ENCODE measurements around the gene OPCML.

DNA sequence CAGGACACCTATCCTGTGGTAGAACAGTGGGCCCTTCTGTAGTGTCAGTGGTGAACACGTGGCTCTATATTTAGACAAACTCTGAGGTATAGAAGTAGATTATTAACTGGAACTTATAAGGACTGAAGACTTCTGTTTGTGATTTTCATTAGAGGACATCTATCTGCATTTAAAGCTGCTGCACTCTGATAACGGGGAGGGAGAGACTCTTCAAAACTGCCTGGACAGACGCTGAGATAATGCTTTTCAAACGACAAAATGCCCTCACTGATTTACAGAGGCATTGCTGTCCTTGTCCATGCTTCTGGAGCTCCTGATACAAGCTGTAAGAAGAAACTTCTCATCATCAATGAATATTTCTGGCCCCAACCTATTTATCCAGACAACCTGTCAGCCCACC, 425.2 kb downstream of the OPCML start:
- TF ChIP-seq CTCF (IDR thresholded peaks at IDR 0.05) (no peak), POLR2A (IDR thresholded peaks at IDR 0.05) (no peak), EP300 (IDR thresholded peaks at IDR 0.05) (no peak)

Data from suprapubic skin (tissue), 3 donors.